D721Med (cell line): ENCODE measurements around the gene FARSB.

Experiments used
- DNase-seq: peaks from one replicate; pipeline ENCODE4 v3.0.0; 2011; ENCODE audit warnings: low spot score; ENCODE audit not compliant: insufficient read length
- FAIRE-seq: peaks from 2 replicates; lab custom pipeline; 2011; peaks lifted over from hg19 to GRCh38; lab: Jason Lieb, UNC
- CTCF ChIP-seq: IDR thresholded peaks from 2 replicates; pipeline ENCODE4 v1.5.1; 2012; ENCODE audit warnings: mild to moderate bottlenecking, control low read depth; ENCODE audit not compliant: insufficient read depth; ENCODE audit errors: missing control alignments

FARSB gene

GRCh38 chr2:222538535-222538934 lies 117.4 kb downstream of the FARSB start:
- FAIRE-seq, result no peak
- no peak for DNase-seq
- no peak for TF ChIP-seq CTCF

GRCh38 chr2:222535477-222535876 lies 120.4 kb downstream of the FARSB start:
- DNase-seq (no peak), FAIRE-seq (no peak)
- TF ChIP-seq CTCF, result no peak

GRCh38 chr2:222532315-222532714 lies 123.6 kb downstream of the FARSB start:
- FAIRE-seq (no peak), DNase-seq (no peak)
- no peak for TF ChIP-seq CTCF

- DNase-seq (no peak), FAIRE-seq (no peak)
- TF ChIP-seq CTCF, result no peak
Observed at GRCh38 chr2:222526480-222527277, 129.2 kb downstream of the FARSB start.

- FAIRE-seq (no peak), DNase-seq (no peak)
- no peak for TF ChIP-seq CTCF
Observed at GRCh38 chr2:222525811-222526210, 130.1 kb downstream of the FARSB start.

GRCh38 chr2:222523783-222524544 lies 131.9 kb downstream of the FARSB start:
- FAIRE-seq, result no peak
- TF ChIP-seq CTCF, result no peak
- no peak for DNase-seq
